Measurements from ENCODE around the gene MPPED2.
"Not testable (repeated sequence)": the region's sequence is repeated elsewhere in the genome, so short reads cannot be mapped to it uniquely, and the experiment has no call there.

Gene MPPED2

GRCh38 chr11:30573951-30574350 lies 12.2 kb downstream of the MPPED2 start:
- no peak for DNase-seq

DNA sequence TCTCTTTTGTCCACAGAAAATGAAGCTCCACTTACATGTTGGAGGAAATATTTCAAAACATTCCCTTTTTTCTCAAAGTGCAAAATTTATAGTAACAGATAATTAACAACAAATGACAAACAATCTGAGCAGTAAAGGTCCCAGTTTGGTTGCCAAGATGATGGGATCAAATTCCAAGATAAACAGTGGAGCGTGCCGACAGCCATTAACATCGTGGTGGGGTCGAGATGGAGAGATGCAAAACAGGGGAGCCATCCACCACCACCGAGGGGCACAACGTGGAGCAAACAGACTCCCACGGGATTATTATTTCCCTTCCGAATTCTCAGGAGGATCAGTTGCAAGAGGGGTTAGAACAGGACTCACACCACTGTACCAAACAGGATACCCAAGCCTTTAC lies 17.2 kb downstream of the MPPED2 start:
- no peak for DNase-seq

- no peak for DNase-seq
Observed at GRCh38 chr11:30567644-30568043, 18.5 kb downstream of the MPPED2 start.

- DNase-seq = no peak
Observed at GRCh38 chr11:30567120-30567519, 19.0 kb downstream of the MPPED2 start.

- no peak for DNase-seq
Observed at GRCh38 chr11:30566482-30566881, 19.7 kb downstream of the MPPED2 start.

DNA sequence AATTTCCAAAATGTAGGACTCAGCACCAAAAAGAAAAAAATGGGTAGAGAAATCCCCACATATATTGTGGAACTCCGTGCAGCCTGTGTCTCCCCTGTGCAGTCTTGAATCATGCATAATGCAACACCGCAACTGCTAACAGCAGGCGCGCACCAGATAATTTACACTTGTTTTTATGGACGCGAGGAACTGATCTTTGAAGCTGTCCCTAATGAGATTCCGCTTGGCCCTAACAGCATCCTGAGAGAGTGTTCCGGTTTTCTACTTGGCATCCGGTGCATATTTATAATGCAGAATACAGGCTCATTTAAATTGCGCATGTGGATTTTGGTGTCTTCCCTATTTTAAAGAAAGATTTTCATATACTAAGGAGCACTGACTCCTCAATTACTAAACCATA lies 21.1 kb downstream of the MPPED2 start:
- DNase-seq = no peak

- no peak for DNase-seq
Observed at GRCh38 chr11:30561691-30562415, 24.3 kb downstream of the MPPED2 start.

- DNase-seq = no peak
Observed at GRCh38 chr11:30560206-30561106, 25.7 kb downstream of the MPPED2 start.

DNA sequence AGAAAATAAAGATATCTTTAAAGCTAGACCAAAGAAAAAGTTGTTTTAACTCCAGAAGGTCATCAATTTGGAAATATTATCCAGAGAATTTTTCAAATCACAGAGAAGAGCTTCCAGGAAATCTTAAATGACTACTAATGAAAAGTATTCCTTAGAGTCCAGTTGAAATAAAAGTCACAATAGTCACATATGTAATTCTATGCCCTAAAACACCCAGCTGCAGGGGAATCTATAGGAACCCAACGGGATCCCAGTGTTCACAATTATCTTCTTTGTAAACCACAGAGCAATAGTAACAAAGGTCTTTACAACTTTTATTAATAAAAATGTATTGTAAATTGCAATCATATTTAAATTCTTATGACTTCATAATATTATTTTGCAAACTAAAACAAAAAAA lies 27.1 kb downstream of the MPPED2 start:
- no peak for DNase-seq

- not testable (repeated sequence) for DNase-seq
Observed at GRCh38 chr11:30554587-30554986, 31.6 kb downstream of the MPPED2 start.

DNA sequence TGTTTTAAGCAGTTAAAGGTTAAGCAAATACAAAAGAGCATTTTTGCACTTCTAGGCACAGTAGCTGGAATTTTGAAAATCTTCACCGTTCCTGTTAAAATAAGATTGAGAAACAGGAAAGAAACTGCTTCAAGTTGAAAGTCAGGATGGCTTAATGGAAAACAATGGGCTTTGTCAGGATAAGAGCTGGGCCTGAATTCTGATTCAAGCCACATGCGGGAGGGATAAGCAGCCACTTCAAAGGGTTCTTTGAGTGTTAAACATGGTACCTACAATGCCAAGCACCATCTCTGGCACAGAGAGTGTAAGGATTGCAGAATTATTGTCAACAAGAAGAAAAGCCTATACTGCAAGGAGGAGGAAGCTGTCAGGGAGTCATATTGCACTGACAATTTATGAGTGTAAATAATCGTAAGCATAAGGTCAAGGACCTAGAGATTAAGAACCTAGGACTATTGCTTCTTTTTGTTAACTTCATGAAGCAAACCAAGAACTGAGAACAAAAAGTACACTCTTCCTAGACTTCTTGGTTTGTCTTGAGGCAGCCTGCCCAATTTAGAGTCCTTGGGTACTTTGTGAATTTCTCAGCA lies 32.5 kb downstream of the MPPED2 start:
- no peak for DNase-seq

- no peak for DNase-seq
Observed at GRCh38 chr11:30552839-30553238, 33.3 kb downstream of the MPPED2 start.

DNA sequence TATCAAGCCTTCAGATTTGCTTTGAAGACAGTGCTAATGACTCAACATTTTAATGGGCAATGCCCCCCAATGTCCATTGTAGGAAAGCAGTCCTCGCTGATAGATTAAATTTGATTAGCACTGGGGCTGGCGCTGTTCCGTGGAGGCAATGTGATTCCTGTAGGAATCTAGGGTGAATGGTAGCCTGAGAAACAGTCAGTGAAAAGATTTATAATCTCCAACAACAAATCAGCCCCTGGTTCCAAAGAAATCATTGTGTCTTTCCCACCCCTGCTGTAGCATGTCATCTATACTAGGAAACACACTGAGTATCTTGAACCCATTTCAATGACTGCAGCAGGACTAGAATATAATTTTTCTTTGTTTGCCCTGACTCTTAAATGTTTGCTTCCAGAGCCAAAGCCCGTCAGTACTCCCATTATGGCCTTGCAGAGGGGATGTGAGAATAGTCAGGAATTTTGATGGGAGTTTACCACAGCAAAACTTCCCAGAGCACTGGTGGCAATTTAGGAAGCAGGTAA lies 36.1 kb downstream of the MPPED2 start:
- no peak for DNase-seq

GRCh38 chr11:30549565-30549964 lies 36.6 kb downstream of the MPPED2 start:
- no peak for DNase-seq

- DNase-seq = no peak
Observed at GRCh38 chr11:30546334-30546733, 39.8 kb downstream of the MPPED2 start.

DNA sequence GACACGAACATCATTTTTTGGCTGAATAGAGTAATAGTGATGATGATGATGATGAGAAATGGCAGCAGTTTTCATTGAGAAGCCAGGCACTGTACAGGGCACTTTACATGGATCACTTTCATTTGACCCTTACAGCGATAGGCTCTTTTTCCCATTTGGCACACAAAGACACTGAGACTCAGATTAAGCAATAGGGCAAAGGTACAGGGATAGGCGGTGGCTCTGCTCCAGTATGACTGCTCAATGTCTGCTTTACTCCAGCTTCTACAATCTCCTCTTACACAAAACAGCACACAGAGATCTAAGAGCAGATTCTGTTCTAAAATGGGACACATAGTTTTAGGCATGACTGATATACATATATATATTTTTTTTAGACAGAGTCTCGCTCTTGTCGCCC lies 40.6 kb downstream of the MPPED2 start:
- DNase-seq = no peak

- DNase-seq = no peak
Observed at GRCh38 chr11:30543066-30543465, 43.1 kb downstream of the MPPED2 start.

GRCh38 chr11:30540781-30541180 lies 45.4 kb downstream of the MPPED2 start:
- no peak for DNase-seq

DNA sequence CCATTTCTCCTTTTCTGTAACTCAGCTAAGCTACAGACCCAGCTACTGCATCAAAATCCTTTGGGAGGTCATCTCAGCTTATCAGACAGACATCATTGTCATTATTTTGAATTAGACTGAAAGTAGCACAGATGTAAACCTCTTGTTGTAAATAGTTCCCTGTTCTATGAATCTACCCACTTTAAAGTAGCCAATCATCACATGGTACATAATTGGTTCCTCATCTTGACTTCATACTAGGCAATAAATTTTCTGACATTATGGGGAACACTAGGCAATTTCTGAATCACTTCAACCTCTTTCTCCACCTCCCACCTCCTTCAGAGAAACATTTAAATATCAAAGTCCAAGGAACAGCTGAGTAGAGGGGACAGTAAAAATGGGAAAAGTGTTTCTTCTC lies 47.9 kb downstream of the MPPED2 start:
- no peak for DNase-seq

GRCh38 chr11:30535818-30536217 lies 50.3 kb downstream of the MPPED2 start:
- no peak for DNase-seq

GRCh38 chr11:30533445-30533947 lies 52.7 kb downstream of the MPPED2 start:
- DNase-seq = no peak

- no peak for DNase-seq
Observed at GRCh38 chr11:30527566-30527965, 58.6 kb downstream of the MPPED2 start.

DNA sequence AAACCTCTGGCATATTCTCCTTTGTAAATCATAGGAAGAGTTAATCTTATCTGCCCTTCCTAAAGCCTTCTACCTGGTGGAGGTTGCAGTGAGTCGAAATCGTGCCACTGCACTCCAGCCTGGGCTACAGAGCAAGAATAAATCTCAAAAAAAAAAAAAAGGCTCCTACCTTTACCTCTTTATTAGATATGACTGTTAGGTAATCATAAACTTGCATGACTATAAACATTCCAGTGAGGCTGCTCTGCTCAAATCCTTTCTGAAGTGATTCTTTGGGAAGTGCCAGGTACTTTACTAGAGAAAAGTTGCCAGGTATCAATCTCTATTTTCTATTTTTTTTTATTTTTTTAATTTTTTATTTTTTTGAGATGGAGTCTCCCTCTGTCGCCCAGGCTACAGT lies 59.6 kb downstream of the MPPED2 start:
- no peak for DNase-seq

Measured in activated naive CD4-positive, alpha-beta T cell treated with anti-CD3 and anti-CD28 coated beads, Interleukin-2, amount 50 U/mL, for 16 hours (primary cell).